Pancreas (tissue), 10 donors: ENCODE data around the gene DYRK1A. TPM values are rescaled to one million over a fixed set of nuclear protein-coding genes. Genes with fewer than 3 reads are reported as not detected.

ENCODE experiments used
- ATAC-seq, 4 donors: fragments of 200-7000 bp; cut with Tn5 transposase; one replicate each; pipeline versions ENCODE4 v1.8.0 to v1.9.1; 2020; ENCODE audit warnings: mild to moderate bottlenecking in 4 of 4, moderate library complexity in 4 of 4
- DNase-seq, 6 donors: peaks; one replicate each; pipeline ENCODE4 v3.0.0-alpha.2; 2020
- FAIRE-seq: peaks from 2 replicates; lab custom pipeline; 2012; peaks lifted over from hg19 to GRCh38; lab: Jason Lieb, UNC
- H3K27ac ChIP-seq, 4 donors: fragments of 200-600 bp; sonication (generic); 1 replicate in 3 of 4; 2 replicates in 1 of 4; pipeline versions ENCODE4 v1.5.0 to v1.8.0; 2020
- H3K27me3 ChIP-seq, 4 donors: fragments of 200-600 bp; one replicate each; pipeline ENCODE4 v1.8.0; 2021
- H3K36me3 ChIP-seq, 3 donors: fragments of 200-600 bp; sonication (generic) in 1 of 3; one replicate each; pipeline versions ENCODE4 v1.5.0 to v1.8.0; 2020 to 2021
- H3K4me1 ChIP-seq, 3 donors: fragments of 200-600 bp; one replicate each; pipeline ENCODE4 v1.8.0; 2021
- H3K4me3 ChIP-seq, 4 donors: fragments of 200-600 bp; sonication (generic) in 2 of 4; one replicate each; pipeline versions ENCODE4 v1.5.0 to v1.8.0; 2020 to 2021
- H3K9me3 ChIP-seq, 4 donors: fragments of 200-600 bp; one replicate each; pipeline ENCODE4 v1.8.0; 2021
- CTCF ChIP-seq, 4 donors: fragments of 200-600 bp; sonication (generic) in 3 of 4; IDR thresholded peaks; one replicate each; pipeline versions ENCODE4 v1.5.0 to v1.8.0; 2021; ENCODE audit warnings: antibody characterized with exemption in 4 of 4
- WGBS, 2 donors: extraction: QIAGEN DNeasy Blood & Tissue Kit; methylation state at CpG; one replicate each; pipeline ENCODE4 v1.1.7; 2013; 5-methylcytosine and 5-hydroxymethylcytosine counted together
- intact Hi-C, 3 donors: fragments of 100-400 bp; cut with DNase I; formaldehyde crosslinking; loops; one replicate each; pipeline versions ENCODE4 v1.11.1 to v1.14.2; 2022
- polyA plus RNA-seq, 2 donors: library from polyadenylated mRNA; stranded (reverse); fragments of 200-250 nt; gene quantifications; one replicate each; pipeline ENCODE4 v1.2.3, GENCODE V29; 2013
- total RNA-seq, 6 donors: library from RNA; stranded (reverse); fragmentation: NEBNext Ultra II Directional in 4 of 6; extraction: Animal tissue kit (Norgen Biotek cat#: 25700) in 4 of 6; gene quantifications; one replicate each; pipeline versions ENCODE4 v1.2.1 to v1.2.4, GENCODE V29; 2021 to 2023
- donor health status: healthy with polysubstance abuse.
- donor health status: DM: no; HTN: no; CAD: no; lungs with moderate emphysema.
- donor health status: DM: no; HTN: no; CAD: no.
- donor health status: control.
- donor health status: control.
- donor health status: Bipolar disorder and iron deficiency.
- donor health status: DM: yes; HTN: yes; CAD: no.
- donor health status: DM: no; HTN: no; CAD: no.
- donor health status: DM: no; HTN: no; CAD: no.
- donor health status: DM: yes; HTN: yes; CAD: no.

DYRK1A gene
- total and polyA plus RNA-seq, 8 donors = 10.4 to 37.9 (median 22.3) TPM

- no peak overlapping the region for H3K4me3 ChIP-seq
- no peaks in the 10 kb centered on the region for H3K27me3 ChIP-seq
- DNase-seq (no peak), ATAC-seq (no peak), FAIRE-seq (no peak)
- WGBS, 2 donors = 61 to 65% methylated on average over 1 of the region's 1 CpG
- no peaks in the 10 kb centered on the region for H3K9me3 ChIP-seq
- H3K4me1 ChIP-seq = peaks cover 0 to 19% (median 10%) of the 10 kb centered on the region in 3 donors
- TF ChIP-seq CTCF (IDR thresholded peaks at IDR 0.05) = no peak
- peak overlapping the region in 1 of 4 donors; percentile 46 for H3K27ac ChIP-seq
- no peaks in the 10 kb centered on the region for H3K36me3 ChIP-seq
- intact Hi-C loops = no loop called here
Observed at GRCh38 chr21:37339552-37339939, 27.0 kb upstream of the DYRK1A start.

- 74 to 81% methylated on average over 8 of the region's 8 CpGs for WGBS, 2 donors
- DNase-seq = no peak
- no peaks in the 10 kb centered on the region for H3K27me3 ChIP-seq
- FAIRE-seq = no peak
- peaks cover 0 to 19% (median 10%) of the 10 kb centered on the region in 3 donors for H3K4me1 ChIP-seq
- H3K27ac ChIP-seq = no peak overlapping the region
- TF ChIP-seq CTCF (IDR thresholded peaks at IDR 0.05) = no peak
- no peaks in the 10 kb centered on the region for H3K9me3 ChIP-seq
- intact Hi-C loops = no loop called here
- no peak overlapping the region for H3K4me3 ChIP-seq
- no peaks in the 10 kb centered on the region for H3K36me3 ChIP-seq
- ATAC-seq = no peak
Observed at GRCh38 chr21:37341254-37341960, 25.2 kb upstream of the DYRK1A start.

GRCh38 chr21:37342046-37342632 is 24.4 kb upstream of the DYRK1A start:
- H3K27ac ChIP-seq = no peak overlapping the region
- peaks cover 0 to 19% (median 10%) of the 10 kb centered on the region in 3 donors for H3K4me1 ChIP-seq
- TF ChIP-seq CTCF (IDR thresholded peaks at IDR 0.05) = no peak
- ATAC-seq (no peak), DNase-seq (no peak), FAIRE-seq (no peak)
- intact Hi-C loops = no loop called here
- H3K27me3 ChIP-seq = no peaks in the 10 kb centered on the region
- no peak overlapping the region for H3K4me3 ChIP-seq
- H3K9me3 ChIP-seq = no peaks in the 10 kb centered on the region
- WGBS, 2 donors = 82 to 89% methylated on average over 9 of the region's 9 CpGs
- no peaks in the 10 kb centered on the region for H3K36me3 ChIP-seq

GRCh38 chr21:37346841-37347430 is 19.6 kb upstream of the DYRK1A start:
- no peak for TF ChIP-seq CTCF (IDR thresholded peaks at IDR 0.05)
- WGBS, 2 donors = 84 to 92% methylated on average over 2 of the region's 2 CpGs
- no peak overlapping the region for H3K4me3 ChIP-seq
- intact Hi-C loops = no loop called here
- H3K27ac ChIP-seq = no peak overlapping the region
- no peaks in the 10 kb centered on the region for H3K4me1 ChIP-seq
- no peaks in the 10 kb centered on the region for H3K27me3 ChIP-seq
- no peaks in the 10 kb centered on the region for H3K36me3 ChIP-seq
- FAIRE-seq (no peak), ATAC-seq (peak in 1 of 4 donors; percentile 79), DNase-seq (no peak)
- H3K9me3 ChIP-seq = no peaks in the 10 kb centered on the region

GRCh38 chr21:37348664-37349063 is 17.9 kb upstream of the DYRK1A start:
- no peak for FAIRE-seq
- no peak for DNase-seq

More at GRCh38 chr21:37348664-37349063, 17.9 kb upstream of the DYRK1A start:
- no peak overlapping the region for H3K4me3 ChIP-seq
- no peak for ATAC-seq
- intact Hi-C loops = no loop called here
- no peak for TF ChIP-seq CTCF (IDR thresholded peaks at IDR 0.05)
- H3K27me3 ChIP-seq = no peaks in the 10 kb centered on the region
- WGBS, 2 donors = 57 to 65% methylated on average over 2 of the region's 2 CpGs
- no peaks in the 10 kb centered on the region for H3K36me3 ChIP-seq
- no peaks in the 10 kb centered on the region for H3K9me3 ChIP-seq
- no peak overlapping the region for H3K27ac ChIP-seq
- H3K4me1 ChIP-seq = no peaks in the 10 kb centered on the region
